GM19455 (cell line): ENCODE data around the gene PCDHA1.
"Not testable (repeated sequence)": the region's sequence is repeated elsewhere in the genome, so short reads cannot be mapped to it uniquely, and the experiment has no call there.

Experiments
- ATAC-seq: cut with Tn5 transposase; IDR thresholded peaks from one replicate; pipeline ENCODE4 v1.9.1; 2021; ENCODE audit not compliant: unreplicated experiment

PCDHA1 gene

GRCh38 chr5:140785905-140786686, at the start of gene PCDHA1:
Gene PCDHA1 (plus strand): TSS chr5:140786140.
- no peak for ATAC-seq

DNA sequence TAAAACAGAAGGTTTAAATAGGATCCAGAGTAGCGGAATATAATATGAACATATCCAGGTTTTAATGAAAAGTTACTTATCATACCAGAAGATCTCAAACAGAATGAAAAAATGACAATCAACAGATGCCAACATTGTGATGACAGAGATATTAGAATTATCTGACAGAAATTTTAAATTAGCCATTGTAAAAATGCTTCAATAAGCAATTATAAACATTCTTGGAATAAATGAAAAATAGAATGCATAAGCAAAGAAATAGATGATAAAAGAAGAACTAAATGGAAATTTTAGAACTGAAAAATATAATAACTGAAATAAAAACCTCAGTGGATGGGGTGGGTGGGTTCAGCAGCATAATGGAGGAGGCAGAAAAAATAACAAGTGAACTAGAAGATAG, 48.5 kb upstream of the PCDHA1 start:
- ATAC-seq, result no peak

DNA sequence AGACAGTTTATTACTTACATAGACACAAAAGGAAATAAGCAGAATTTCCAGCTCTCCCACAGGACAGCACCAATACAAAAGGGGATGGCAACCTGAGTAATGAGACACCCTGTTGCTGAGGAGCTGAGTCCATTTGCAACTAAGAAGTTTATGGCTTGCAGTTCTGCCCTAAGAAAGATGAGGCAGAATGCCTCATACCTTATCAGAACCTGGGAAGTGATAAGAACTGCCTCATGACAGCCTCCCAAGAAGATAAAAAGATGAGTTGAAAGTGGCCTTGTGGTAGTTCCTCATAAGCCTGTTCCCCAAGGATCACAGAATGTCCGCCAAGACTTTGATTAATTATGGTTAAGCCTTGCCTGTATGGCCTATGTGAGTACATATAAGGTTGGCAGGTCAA, 44.0 kb upstream of the PCDHA1 start:
- no peak for ATAC-seq

DNA sequence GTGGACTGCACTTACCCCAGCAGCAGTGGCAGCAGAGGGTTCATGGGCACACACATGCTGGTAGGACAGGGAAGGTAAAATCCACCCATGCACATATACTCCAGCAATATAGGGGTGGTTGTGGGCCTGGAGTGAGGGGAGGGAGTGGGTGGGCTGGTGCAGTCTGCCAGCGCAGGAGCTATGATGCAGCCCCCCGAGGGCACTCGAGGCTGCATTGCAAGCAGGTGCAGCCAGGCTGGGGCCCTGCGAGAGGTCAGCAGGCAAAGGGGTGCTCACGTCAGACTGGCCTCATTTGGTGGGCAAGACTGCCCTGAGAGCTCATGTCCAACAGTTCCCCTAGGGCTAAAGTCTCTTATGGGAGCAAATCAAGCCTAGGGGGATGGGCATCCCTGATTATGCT, 32.4 kb upstream of the PCDHA1 start:
- ATAC-seq, result no peak

- no peak for ATAC-seq
These were observed 21.6 kb upstream of the PCDHA1 start for GRCh38 chr5:140764177-140764973.

DNA sequence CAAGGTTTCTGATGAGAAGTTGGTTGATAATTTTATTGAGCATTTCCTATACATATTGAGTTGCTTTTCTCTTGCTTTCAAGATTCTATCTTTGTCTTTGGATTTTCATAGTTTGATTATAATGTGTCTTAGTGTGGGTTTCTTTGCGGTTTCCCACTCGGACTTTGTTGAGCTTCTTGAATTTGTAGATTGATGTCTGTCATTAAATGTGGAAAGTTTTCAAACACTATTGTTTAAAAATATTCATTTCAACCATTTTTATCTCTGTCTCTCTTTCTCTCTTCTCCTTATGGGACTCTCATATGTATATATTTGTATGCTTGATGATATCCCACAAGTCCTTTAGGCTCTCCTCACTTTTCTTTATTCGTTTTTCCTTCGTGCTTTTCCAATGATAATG, 18.5 kb upstream of the PCDHA1 start:
- no peak for ATAC-seq

GRCh38 chr5:140780512-140780911, 5.4 kb upstream of the PCDHA1 start:
- ATAC-seq, result no peak

DNA sequence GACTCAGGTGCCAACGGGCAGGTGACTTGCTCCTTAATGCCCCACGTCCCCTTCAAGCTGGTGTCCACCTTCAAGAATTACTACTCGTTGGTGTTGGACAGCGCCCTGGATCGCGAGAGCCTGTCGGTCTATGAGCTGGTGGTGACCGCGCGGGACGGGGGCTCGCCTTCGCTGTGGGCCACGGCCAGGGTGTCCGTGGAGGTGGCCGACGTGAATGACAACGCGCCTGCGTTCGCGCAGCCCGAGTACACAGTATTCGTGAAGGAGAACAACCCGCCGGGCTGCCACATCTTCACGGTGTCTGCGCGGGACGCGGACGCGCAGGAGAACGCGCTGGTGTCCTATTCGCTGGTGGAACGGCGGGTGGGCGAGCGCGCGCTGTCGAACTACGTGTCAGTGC, 1.5 kb downstream of the PCDHA1 start:
- not testable (repeated sequence) for ATAC-seq

GRCh38 chr5:140787849-140788504, 2.0 kb downstream of the PCDHA1 start:
- ATAC-seq, result not testable (repeated sequence)

- ATAC-seq, result no peak
These were observed 5.1 kb downstream of the PCDHA1 start for GRCh38 chr5:140791089-140791488.

GRCh38 chr5:140794595-140795258, 8.8 kb downstream of the PCDHA1 start, which contains the start of gene PCDHA2:
Gene PCDHA2 (plus strand): TSS chr5:140794852.
- no peak for ATAC-seq

- no peak for ATAC-seq
These were observed 9.3 kb downstream of the PCDHA1 start for GRCh38 chr5:140795259-140795641.

DNA sequence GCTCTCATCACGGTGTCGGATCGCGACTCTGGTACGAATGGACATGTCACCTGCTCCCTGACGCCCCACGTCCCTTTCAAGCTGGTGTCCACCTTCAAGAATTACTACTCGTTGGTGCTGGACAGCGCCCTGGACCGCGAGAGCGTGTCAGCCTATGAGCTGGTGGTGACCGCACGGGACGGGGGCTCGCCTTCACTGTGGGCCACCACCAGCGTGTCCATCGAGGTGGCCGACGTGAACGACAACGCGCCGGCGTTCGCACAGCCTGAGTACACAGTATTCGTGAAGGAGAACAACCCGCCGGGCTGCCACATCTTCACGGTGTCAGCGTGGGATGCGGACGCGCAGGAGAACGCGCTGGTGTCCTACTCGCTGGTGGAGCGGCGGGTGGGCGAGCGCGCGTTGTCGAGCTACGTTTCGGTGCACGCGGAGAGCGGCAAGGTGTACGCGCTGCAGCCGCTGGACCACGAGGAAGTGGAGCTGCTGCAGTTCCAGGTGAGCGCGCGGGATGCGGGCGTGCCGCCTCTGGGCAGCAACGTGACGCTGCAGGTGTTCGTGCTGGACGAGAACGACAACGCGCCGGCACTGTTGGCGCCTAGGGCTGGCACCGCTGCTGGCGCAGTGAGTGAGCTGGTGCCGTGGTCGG, 10.3 kb downstream of the PCDHA1 start:
- ATAC-seq, result not testable (repeated sequence)

DNA sequence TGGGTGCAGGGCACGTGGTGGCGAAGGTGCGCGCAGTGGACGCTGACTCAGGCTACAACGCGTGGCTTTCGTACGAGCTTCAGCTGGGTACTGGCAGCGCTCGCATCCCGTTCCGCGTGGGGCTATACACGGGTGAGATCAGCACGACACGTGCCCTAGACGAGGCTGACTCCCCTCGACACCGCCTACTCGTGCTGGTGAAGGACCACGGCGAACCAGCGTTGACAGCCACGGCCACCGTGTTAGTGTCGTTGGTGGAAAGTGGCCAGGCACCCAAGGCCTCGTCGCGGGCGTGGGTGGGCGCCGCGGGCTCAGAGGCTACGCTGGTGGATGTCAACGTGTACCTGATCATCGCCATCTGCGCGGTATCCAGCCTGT, 10.8 kb downstream of the PCDHA1 start:
- no peak for ATAC-seq

DNA sequence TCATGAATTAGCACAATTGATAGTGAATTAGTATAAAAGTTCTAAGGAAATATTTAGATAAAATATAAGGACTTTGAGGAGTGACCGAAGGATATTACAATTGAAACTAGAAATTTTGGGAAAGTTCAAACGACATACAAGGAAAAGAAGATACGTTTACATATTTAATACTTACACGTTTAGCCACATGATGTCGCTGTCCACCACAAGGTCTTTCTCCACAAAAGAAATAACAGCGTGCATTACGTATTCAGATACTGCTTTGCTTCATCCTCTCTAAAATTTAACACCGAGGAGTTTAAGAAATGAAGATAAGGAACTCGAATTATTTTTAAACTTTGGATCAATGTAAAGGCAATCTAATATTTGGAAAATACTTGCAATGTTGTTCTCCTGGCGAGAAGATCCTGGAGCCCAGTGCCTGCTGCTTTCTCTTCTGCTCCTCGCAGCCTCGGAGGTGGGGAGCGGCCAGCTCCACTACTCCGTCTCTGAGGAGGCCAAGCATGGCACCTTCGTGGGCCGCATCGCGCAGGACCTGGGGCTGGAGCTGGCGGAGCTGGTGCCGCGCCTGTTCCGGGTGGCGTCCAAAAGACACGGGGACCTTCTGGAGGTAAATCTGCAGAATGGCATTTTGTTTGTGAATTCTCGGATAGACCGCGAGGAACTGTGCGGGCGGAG, 15.0 kb downstream of the PCDHA1 start, which contains the start of gene PCDHA3:
Gene PCDHA3, plus strand, starts transcription at position 242 of the 678 bp plus-strand sequence.
- ATAC-seq, result no peak

DNA sequence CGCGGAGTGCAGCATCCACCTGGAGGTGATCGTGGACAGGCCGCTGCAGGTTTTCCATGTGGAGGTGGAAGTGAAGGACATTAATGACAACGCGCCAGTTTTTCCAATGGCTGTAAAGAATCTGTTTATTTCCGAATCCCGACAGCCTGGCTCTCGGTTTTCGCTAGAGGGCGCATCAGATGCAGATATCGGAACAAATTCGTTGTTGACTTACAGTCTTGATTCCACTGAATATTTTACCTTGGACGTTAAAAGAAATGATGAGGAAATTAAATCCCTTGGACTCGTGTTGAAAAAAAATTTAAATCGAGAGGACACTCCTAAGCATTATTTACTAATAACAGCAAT, 15.5 kb downstream of the PCDHA1 start:
- no peak for ATAC-seq

- not testable (repeated sequence) for ATAC-seq
These were observed 16.4 kb downstream of the PCDHA1 start for GRCh38 chr5:140802381-140802780.

GRCh38 chr5:140802781-140803271, 16.9 kb downstream of the PCDHA1 start:
- no peak for ATAC-seq

DNA sequence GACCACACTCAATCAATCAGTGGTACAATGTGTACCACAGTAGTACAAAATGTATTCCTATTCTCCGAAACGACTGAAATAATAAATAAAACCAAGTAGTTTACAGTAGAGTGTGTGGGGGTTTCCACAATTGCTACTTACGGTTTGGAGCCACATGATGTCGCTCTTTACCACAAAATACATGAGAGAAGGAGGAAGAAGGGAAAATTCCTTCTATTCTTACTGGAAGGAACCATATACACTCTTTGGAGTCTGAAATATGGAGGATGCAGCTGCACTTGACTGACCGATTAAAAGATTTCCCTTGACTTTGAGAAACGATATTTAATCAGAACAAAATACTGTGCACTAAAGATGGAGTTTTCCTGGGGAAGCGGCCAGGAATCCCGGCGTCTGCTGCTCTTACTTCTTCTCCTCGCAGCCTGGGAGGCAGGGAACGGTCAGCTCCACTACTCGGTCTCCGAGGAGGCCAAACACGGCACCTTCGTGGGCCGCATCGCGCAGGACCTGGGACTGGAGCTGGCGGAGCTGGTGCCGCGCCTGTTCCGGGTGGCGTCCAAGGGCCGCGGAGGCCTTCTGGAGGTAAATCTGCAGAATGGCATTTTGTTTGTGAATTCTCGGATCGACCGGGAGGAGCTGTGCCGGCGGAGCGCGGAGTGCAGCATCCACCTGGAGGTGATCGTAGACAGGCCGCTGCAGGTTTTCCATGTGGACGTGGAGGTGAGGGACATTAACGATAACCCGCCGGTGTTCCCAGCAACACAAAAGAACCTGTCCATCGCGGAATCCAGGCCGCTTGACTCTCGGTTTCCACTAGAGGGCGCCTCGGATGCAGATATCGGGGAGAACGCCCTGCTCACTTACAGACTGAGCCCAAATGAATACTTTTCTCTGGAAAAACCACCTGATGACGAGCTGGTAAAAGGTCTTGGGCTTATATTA, 21.2 kb downstream of the PCDHA1 start, which contains the start of gene PCDHA4:
Gene PCDHA4, plus strand, starts transcription at position 235 of the 942 bp plus-strand sequence.
- ATAC-seq, result no peak
